GM20000 (cell line): ENCODE measurements around the gene YY1AP1.

Source experiments
- DNase-seq: peaks from one replicate; pipeline ENCODE4 v3.0.0; 2012; ENCODE audit warnings: low spot score
- CTCF ChIP-seq: IDR thresholded peaks from 2 replicates; pipeline ENCODE4 v1.5.1; 2012; ENCODE audit warnings: mild to moderate bottlenecking, control low read depth; ENCODE audit errors: extremely low read depth, missing control alignments

YY1AP1 gene

DNA sequence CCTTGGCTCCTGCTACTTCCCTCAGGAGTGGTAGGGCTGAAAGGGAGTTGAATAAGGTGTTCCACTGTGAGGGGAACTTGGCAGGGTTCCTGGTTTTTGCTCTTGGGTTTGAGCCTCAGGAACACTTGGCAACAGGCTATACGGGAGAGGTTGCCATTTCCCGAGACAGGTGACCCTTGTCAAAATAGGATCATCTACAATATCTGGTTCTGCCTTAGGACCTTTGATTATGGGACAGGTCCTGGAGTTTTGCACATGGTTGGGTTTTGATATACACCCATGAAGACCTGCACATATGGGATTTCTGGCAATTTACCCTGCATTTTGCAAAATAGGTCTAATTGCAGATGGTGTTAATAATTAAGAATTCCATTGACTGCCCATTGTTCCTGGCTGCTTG lies 31.1 kb downstream of the YY1AP1 start:
- TF ChIP-seq CTCF, result no peak
- DNase-seq, result no peak

DNA sequence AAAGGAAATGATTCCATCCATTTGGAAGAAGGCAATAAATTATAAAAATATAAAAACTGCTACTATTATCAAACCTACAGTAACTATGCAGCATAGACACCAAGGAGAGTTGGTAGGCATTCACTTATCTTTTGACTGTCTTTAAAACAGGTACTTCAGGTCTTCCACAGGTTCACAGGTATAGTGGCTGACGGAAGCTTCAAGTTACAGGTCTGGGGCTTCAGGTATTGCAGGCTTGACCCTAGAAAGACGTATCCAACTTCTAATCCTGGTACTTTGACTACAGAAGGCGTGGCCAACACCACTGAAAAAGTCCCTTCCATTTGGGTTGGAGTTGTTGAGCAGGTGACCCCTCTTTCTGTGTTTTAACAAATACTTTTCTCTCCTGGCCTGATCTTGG lies 35.6 kb downstream of the YY1AP1 start:
- no peak for DNase-seq
- no peak for TF ChIP-seq CTCF

DNA sequence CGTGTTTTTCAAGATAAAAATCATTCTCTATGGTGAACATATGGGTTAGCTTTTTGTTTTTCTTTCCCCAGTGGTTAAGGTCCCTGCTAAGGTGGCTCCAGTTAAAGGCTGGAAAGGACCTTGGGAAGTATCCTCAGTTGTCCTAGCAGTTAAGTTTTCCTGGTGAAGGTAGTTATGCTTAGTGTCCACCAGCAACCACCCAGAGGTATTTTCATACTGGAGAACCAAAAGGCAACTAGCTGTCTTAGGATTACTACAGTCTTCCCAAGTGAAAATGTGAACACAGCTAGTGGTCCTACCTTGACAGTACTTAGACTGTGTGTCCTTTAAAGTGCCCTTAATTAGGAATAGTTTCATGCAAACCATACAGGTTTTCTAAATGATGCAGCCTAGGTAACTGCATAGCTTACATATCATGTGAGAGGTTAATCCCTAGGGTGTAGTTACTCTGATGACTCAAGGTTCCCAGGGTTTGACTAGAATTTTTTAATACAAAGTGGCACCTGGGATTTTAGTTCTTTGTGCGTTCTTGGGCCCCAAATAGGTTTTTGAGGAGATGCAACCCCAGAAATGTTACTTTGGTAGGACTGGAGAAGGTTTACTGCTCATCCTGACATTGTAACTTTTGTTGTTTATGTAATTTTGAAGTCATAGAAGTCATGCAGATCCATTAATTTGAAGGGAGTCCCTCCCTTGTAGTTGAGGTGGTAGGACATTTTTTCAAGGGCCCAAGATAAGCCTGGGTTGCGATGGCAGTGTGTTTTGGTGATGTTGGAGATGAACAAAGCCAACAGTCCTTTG lies 36.5 kb downstream of the YY1AP1 start:
- no peak for TF ChIP-seq CTCF
- no peak for DNase-seq

GRCh38 chr1:155650231-155650757 lies 38.3 kb downstream of the YY1AP1 start:
- no peak for TF ChIP-seq CTCF
- DNase-seq, result no peak

DNA sequence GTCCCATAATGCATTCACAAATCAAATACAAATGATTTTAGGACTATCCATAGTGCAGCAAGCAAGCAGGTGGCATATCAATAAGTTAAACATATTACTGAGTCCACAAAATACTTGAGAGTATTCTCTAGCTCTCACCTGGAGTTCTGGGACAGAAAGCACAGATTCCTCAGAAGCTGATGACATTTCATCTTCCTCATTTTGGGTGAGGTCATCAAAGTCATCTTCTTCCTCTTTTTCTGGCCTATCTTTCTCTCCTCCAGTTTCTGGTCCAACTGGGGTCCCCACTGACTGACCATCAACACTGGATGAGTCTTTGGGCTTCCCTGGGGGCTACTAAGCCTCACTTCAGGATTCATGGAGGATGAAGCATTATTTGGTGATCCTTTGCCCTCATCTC lies 38.9 kb downstream of the YY1AP1 start:
- no peak for TF ChIP-seq CTCF
- DNase-seq, result no peak

- no peak for DNase-seq
- no peak for TF ChIP-seq CTCF
Observed at GRCh38 chr1:155648207-155649147, 40.1 kb downstream of the YY1AP1 start.

DNA sequence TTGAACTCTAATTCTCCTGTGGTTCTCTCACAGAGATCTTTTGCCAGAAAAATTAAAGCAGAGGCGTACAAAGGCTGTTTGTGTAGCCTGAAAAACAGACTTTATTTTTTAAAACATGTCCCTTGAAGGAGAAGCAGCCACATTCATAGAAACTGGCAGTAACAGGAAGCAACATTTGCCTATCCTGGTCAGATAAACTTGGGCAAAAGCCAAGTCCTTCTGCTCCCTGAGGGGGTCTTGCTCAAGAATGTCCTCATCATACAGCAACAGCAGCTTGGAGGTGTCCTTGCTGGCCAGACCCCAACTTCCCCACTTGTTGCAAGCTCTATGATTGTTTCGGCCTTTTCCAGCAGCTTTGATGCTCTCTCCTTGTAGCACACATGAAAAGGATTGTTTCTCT lies 42.3 kb downstream of the YY1AP1 start:
- TF ChIP-seq CTCF, result no peak

More for the DNA sequence above, 42.3 kb downstream of the YY1AP1 start:
- no peak for DNase-seq
